ENCODE data around the gene USP9Y. TPM values are rescaled to one million over a fixed set of nuclear protein-coding genes. Genes with fewer than 3 reads are reported as not detected.

USP9Y gene
- total RNA-seq, 2 experiments from 2014 or later = 18.7 to 19.4 TPM

- H3K27ac Mint-ChIP-seq = no peak overlapping the region
- POLR2A ChIA-PET = no interaction called here
- H3K27me3 Mint-ChIP-seq (ENCODE audit: low read depth) = no peaks in the 10 kb centered on the region
- DNase-seq = no peak
- H3K4me1 Mint-ChIP-seq (ENCODE audit: low read depth) = peaks cover 2% of the 10 kb centered on the region
- no peaks in the 10 kb centered on the region for H3K9me3 Mint-ChIP-seq (ENCODE audit: insufficient read depth)
- ATAC-seq = no peak
- peaks cover 27% of the 10 kb centered on the region for H3K36me3 Mint-ChIP-seq (ENCODE audit: low read depth)
- CTCF ChIA-PET = no interaction called here
- no peak overlapping the region for H3K4me3 Mint-ChIP-seq
Observed at GRCh38 chrY:12729746-12730145, 28.7 kb downstream of the USP9Y start.

- Mint-ChIP-seq H3K9me3 (ENCODE audit: insufficient read depth) (no peaks in the 10 kb centered on the region), H3K4me3 (no peak overlapping the region), H3K36me3 (ENCODE audit: low read depth) (peaks cover 14% of the 10 kb centered on the region), H3K27ac (no peak overlapping the region), H3K4me1 (ENCODE audit: low read depth) (peaks cover 2% of the 10 kb centered on the region), H3K27me3 (ENCODE audit: low read depth) (no peaks in the 10 kb centered on the region)
- ChIA-PET POLR2A (no interaction called here), CTCF (no interaction called here)
- ATAC-seq (no peak), DNase-seq (no peak)
Observed at GRCh38 chrY:12733625-12734024, 32.6 kb downstream of the USP9Y start.

- Mint-ChIP-seq H3K4me1 (ENCODE audit: low read depth) (no peaks in the 10 kb centered on the region), H3K36me3 (ENCODE audit: low read depth) (peaks cover 14% of the 10 kb centered on the region), H3K9me3 (ENCODE audit: insufficient read depth) (no peaks in the 10 kb centered on the region), H3K27ac (no peak overlapping the region), H3K4me3 (no peak overlapping the region), H3K27me3 (ENCODE audit: low read depth) (no peaks in the 10 kb centered on the region)
- ChIA-PET CTCF (no interaction called here), POLR2A (no interaction called here)
- no peak for ATAC-seq
- DNase-seq = no peak
Observed at GRCh38 chrY:12734051-12734450, 33.0 kb downstream of the USP9Y start.

- Mint-ChIP-seq H3K36me3 (ENCODE audit: low read depth) (peaks cover 25% of the 10 kb centered on the region), H3K9me3 (ENCODE audit: insufficient read depth) (no peaks in the 10 kb centered on the region), H3K27me3 (ENCODE audit: low read depth) (no peaks in the 10 kb centered on the region), H3K4me1 (ENCODE audit: low read depth) (peaks cover 2% of the 10 kb centered on the region), H3K27ac (no peak overlapping the region), H3K4me3 (no peak overlapping the region)
- CTCF ChIA-PET = no interaction called here
- DNase-seq = no peak
- no peak for ATAC-seq
- POLR2A ChIA-PET = no interaction called here
Observed at GRCh38 chrY:12741414-12741813, 40.4 kb downstream of the USP9Y start.

GRCh38 chrY:12742725-12743124, 41.7 kb downstream of the USP9Y start:
- Mint-ChIP-seq H3K27me3 (ENCODE audit: low read depth) (no peaks in the 10 kb centered on the region), H3K4me3 (no peak overlapping the region), H3K4me1 (ENCODE audit: low read depth) (peaks cover 2% of the 10 kb centered on the region), H3K9me3 (ENCODE audit: insufficient read depth) (no peaks in the 10 kb centered on the region), H3K36me3 (ENCODE audit: low read depth) (peaks cover 29% of the 10 kb centered on the region), H3K27ac (no peak overlapping the region)
- POLR2A ChIA-PET = no interaction called here
- DNase-seq (no peak), ATAC-seq (no peak)
- CTCF ChIA-PET = no interaction called here

GRCh38 chrY:12744091-12744490, 43.1 kb downstream of the USP9Y start:
- Mint-ChIP-seq H3K27me3 (ENCODE audit: low read depth) (no peaks in the 10 kb centered on the region), H3K4me1 (ENCODE audit: low read depth) (peaks cover 2% of the 10 kb centered on the region), H3K9me3 (ENCODE audit: insufficient read depth) (no peaks in the 10 kb centered on the region), H3K27ac (no peak overlapping the region), H3K36me3 (ENCODE audit: low read depth) (peaks cover 32% of the 10 kb centered on the region), H3K4me3 (no peak overlapping the region)
- ATAC-seq (no peak), DNase-seq (no peak)
- POLR2A ChIA-PET = no interaction called here
- CTCF ChIA-PET = no interaction called here

- no peak overlapping the region for H3K4me3 Mint-ChIP-seq
- H3K36me3 Mint-ChIP-seq (ENCODE audit: low read depth) = peaks cover 29% of the 10 kb centered on the region
- H3K27ac Mint-ChIP-seq = no peak overlapping the region
- no peak for ATAC-seq
- H3K9me3 Mint-ChIP-seq (ENCODE audit: insufficient read depth) = no peaks in the 10 kb centered on the region
- ChIA-PET CTCF (no interaction called here), POLR2A (no interaction called here)
- no peaks in the 10 kb centered on the region for H3K4me1 Mint-ChIP-seq (ENCODE audit: low read depth)
- H3K27me3 Mint-ChIP-seq (ENCODE audit: low read depth) = no peaks in the 10 kb centered on the region
- DNase-seq = no peak
Observed at GRCh38 chrY:12749293-12749692, 48.3 kb downstream of the USP9Y start.

GRCh38 chrY:12752856-12753255, 51.8 kb downstream of the USP9Y start:
- Mint-ChIP-seq H3K9me3 (ENCODE audit: insufficient read depth) (no peaks in the 10 kb centered on the region), H3K27ac (no peak overlapping the region), H3K27me3 (ENCODE audit: low read depth) (no peaks in the 10 kb centered on the region), H3K4me1 (ENCODE audit: low read depth) (peaks cover 11% of the 10 kb centered on the region), H3K36me3 (ENCODE audit: low read depth) (peaks cover 25% of the 10 kb centered on the region), H3K4me3 (no peak overlapping the region)
- ATAC-seq = no peak
- ChIA-PET CTCF (no interaction called here), POLR2A (no interaction called here)
- DNase-seq = no peak

GRCh38 chrY:12756021-12756420, 55.0 kb downstream of the USP9Y start:
- ChIA-PET CTCF (no interaction called here), POLR2A (no interaction called here)
- Mint-ChIP-seq H3K9me3 (ENCODE audit: insufficient read depth) (no peaks in the 10 kb centered on the region), H3K36me3 (ENCODE audit: low read depth) (peaks cover 18% of the 10 kb centered on the region), H3K4me3 (no peak overlapping the region), H3K4me1 (ENCODE audit: low read depth) (peaks cover 11% of the 10 kb centered on the region), H3K27ac (no peak overlapping the region), H3K27me3 (ENCODE audit: low read depth) (no peaks in the 10 kb centered on the region)
- ATAC-seq (no peak), DNase-seq (no peak)

GRCh38 chrY:12765976-12766375, 64.9 kb downstream of the USP9Y start:
- Mint-ChIP-seq H3K36me3 (ENCODE audit: low read depth) (peaks cover 10% of the 10 kb centered on the region), H3K27me3 (ENCODE audit: low read depth) (no peaks in the 10 kb centered on the region), H3K4me1 (ENCODE audit: low read depth) (peaks cover 3% of the 10 kb centered on the region), H3K4me3 (no peak overlapping the region), H3K27ac (no peak overlapping the region), H3K9me3 (ENCODE audit: insufficient read depth) (no peaks in the 10 kb centered on the region)
- POLR2A ChIA-PET = no interaction called here
- no peak for DNase-seq
- CTCF ChIA-PET = no interaction called here
- no peak for ATAC-seq

GRCh38 chrY:12784521-12784920, 83.5 kb downstream of the USP9Y start:
- DNase-seq (no peak), ATAC-seq (no peak)
- Mint-ChIP-seq H3K9me3 (ENCODE audit: insufficient read depth) (no peaks in the 10 kb centered on the region), H3K27ac (no peak overlapping the region), H3K36me3 (ENCODE audit: low read depth) (peaks cover 36% of the 10 kb centered on the region), H3K4me1 (ENCODE audit: low read depth) (no peaks in the 10 kb centered on the region), H3K27me3 (ENCODE audit: low read depth) (no peaks in the 10 kb centered on the region), H3K4me3 (no peak overlapping the region)
- CTCF ChIA-PET = no interaction called here
- POLR2A ChIA-PET = no interaction called here

- DNase-seq (no peak), ATAC-seq (no peak)
- peaks cover 36% of the 10 kb centered on the region for H3K36me3 Mint-ChIP-seq (ENCODE audit: low read depth)
- H3K27ac Mint-ChIP-seq = no peak overlapping the region
- H3K27me3 Mint-ChIP-seq (ENCODE audit: low read depth) = no peaks in the 10 kb centered on the region
- POLR2A ChIA-PET = no interaction called here
- no peak overlapping the region for H3K4me3 Mint-ChIP-seq
- peaks cover 4% of the 10 kb centered on the region for H3K4me1 Mint-ChIP-seq (ENCODE audit: low read depth)
- no peaks in the 10 kb centered on the region for H3K9me3 Mint-ChIP-seq (ENCODE audit: insufficient read depth)
- CTCF ChIA-PET = no interaction called here
Observed at GRCh38 chrY:12793999-12794398, 93.0 kb downstream of the USP9Y start.

- no peak for ATAC-seq
- no peak overlapping the region for H3K27ac Mint-ChIP-seq
- H3K4me1 Mint-ChIP-seq (ENCODE audit: low read depth) = no peaks in the 10 kb centered on the region
- DNase-seq = no peak
- H3K4me3 Mint-ChIP-seq = no peak overlapping the region
- ChIA-PET CTCF (no interaction called here), POLR2A (no interaction called here)
- no peaks in the 10 kb centered on the region for H3K9me3 Mint-ChIP-seq (ENCODE audit: insufficient read depth)
- H3K27me3 Mint-ChIP-seq (ENCODE audit: low read depth) = no peaks in the 10 kb centered on the region
- H3K36me3 Mint-ChIP-seq (ENCODE audit: low read depth) = peaks cover 7% of the 10 kb centered on the region
Observed at GRCh38 chrY:12808046-12808445, 107.0 kb downstream of the USP9Y start.
